Measurements from ENCODE around the gene C3AR1. TPM values are rescaled to one million over a fixed set of nuclear protein-coding genes. Genes with fewer than 3 reads are reported as not detected.

Gene C3AR1
- total RNA-seq, 4 donors from 2014 or later, result 7.1 to 16.8 (median 9.1) TPM

- no peak for DNase-seq (ENCODE audit: low spot score in 2 of 2)
- Histone ChIP-seq H3K4me1 (peaks cover 0 to 41% (median 26%) of the 10 kb centered on the region in 4 donors), H3K27me3 (no peaks in the 10 kb centered on the region), H3K9me3 (no peaks in the 10 kb centered on the region), H3K36me3 (peaks cover 0 to 63% (median 3%) of the 10 kb centered on the region in 3 donors), H3K4me3 (no peak overlapping the region), H3K27ac (no peak overlapping the region)
- 71 to 76% methylated on average over 1 of the region's 1 CpG for WGBS, 2 donors
- TF ChIP-seq CTCF (IDR thresholded peaks at IDR 0.05) (no peak), POLR2A (IDR thresholded peaks at IDR 0.05) (no peak), EP300 (IDR thresholded peaks at IDR 0.05) (no peak)
These were observed 25.4 kb downstream of the C3AR1 start for GRCh38 chr12:8040791-8041190.

GRCh38 chr12:8038659-8039114, 27.5 kb downstream of the C3AR1 start:
- no peak for TF ChIP-seq EP300 (IDR thresholded peaks at IDR 0.05)
- TF ChIP-seq POLR2A (IDR thresholded peaks at IDR 0.05), result no peak
- TF ChIP-seq CTCF (IDR thresholded peaks at IDR 0.05), result no peak
- H3K36me3 ChIP-seq, result peaks cover 0 to 42% (median 0%) of the 10 kb centered on the region in 3 donors
- DNase-seq (ENCODE audit: low spot score in 2 of 2), result no peak
- peaks cover 0 to 60% (median 46%) of the 10 kb centered on the region in 4 donors for H3K4me1 ChIP-seq
- H3K27me3 ChIP-seq, result no peaks in the 10 kb centered on the region
- H3K4me3 ChIP-seq, result peak overlapping the region in 1 of 4 donors; percentile 19
- WGBS, 2 donors, result 20 to 25% methylated on average over 6 to 13 of the region's 13 CpGs
- no peaks in the 10 kb centered on the region for H3K9me3 ChIP-seq
- H3K27ac ChIP-seq, result peak overlapping the region in 2 of 4 donors; percentile 33 to 63

- WGBS, 2 donors, result 58 to 59% methylated on average over 6 of the region's 6 CpGs
- H3K4me3 ChIP-seq, result no peak overlapping the region
- H3K27me3 ChIP-seq, result no peaks in the 10 kb centered on the region
- no peaks in the 10 kb centered on the region for H3K9me3 ChIP-seq
- peaks cover 0 to 36% (median 0%) of the 10 kb centered on the region in 3 donors for H3K36me3 ChIP-seq
- TF ChIP-seq EP300 (IDR thresholded peaks at IDR 0.05), result no peak
- TF ChIP-seq POLR2A (IDR thresholded peaks at IDR 0.05), result no peak
- no peak for TF ChIP-seq CTCF (IDR thresholded peaks at IDR 0.05)
- DNase-seq (ENCODE audit: low spot score in 2 of 2), result no peak
- peak overlapping the region in 2 of 4 donors; percentile 40 to 63 for H3K27ac ChIP-seq
- peaks cover 0 to 65% (median 47%) of the 10 kb centered on the region in 4 donors for H3K4me1 ChIP-seq
These were observed 28.2 kb downstream of the C3AR1 start for GRCh38 chr12:8037947-8038346.

GRCh38 chr12:8037046-8037663, 29.0 kb downstream of the C3AR1 start:
- WGBS, 2 donors, result 15 to 42% methylated on average over 6 of the region's 6 CpGs
- DNase-seq (ENCODE audit: low spot score in 2 of 2), result no peak
- Histone ChIP-seq H3K9me3 (no peaks in the 10 kb centered on the region), H3K27ac (peak overlapping the region in 1 of 4 donors; percentile 40), H3K4me3 (no peak overlapping the region), H3K36me3 (peaks cover 0 to 28% (median 0%) of the 10 kb centered on the region in 3 donors), H3K4me1 (peaks cover 0 to 65% (median 47%) of the 10 kb centered on the region in 4 donors), H3K27me3 (no peaks in the 10 kb centered on the region)
- no peak for TF ChIP-seq CTCF (IDR thresholded peaks at IDR 0.05)
- TF ChIP-seq POLR2A (IDR thresholded peaks at IDR 0.05), result no peak
- TF ChIP-seq EP300 (IDR thresholded peaks at IDR 0.05), result no peak

- TF ChIP-seq CTCF (IDR thresholded peaks at IDR 0.05) (no peak), POLR2A (IDR thresholded peaks at IDR 0.05) (no peak), EP300 (IDR thresholded peaks at IDR 0.05) (no peak)
- no peak overlapping the region for H3K4me3 ChIP-seq
- no peak for DNase-seq (ENCODE audit: low spot score in 2 of 2)
These were observed 29.8 kb downstream of the C3AR1 start for GRCh38 chr12:8036346-8036745.

More at GRCh38 chr12:8036346-8036745, 29.8 kb downstream of the C3AR1 start:
- Histone ChIP-seq H3K9me3 (no peaks in the 10 kb centered on the region), H3K36me3 (peaks cover 0 to 20% (median 0%) of the 10 kb centered on the region in 3 donors), H3K4me1 (peaks cover 0 to 72% (median 47%) of the 10 kb centered on the region in 4 donors), H3K27me3 (no peaks in the 10 kb centered on the region), H3K27ac (peak overlapping the region in 1 of 4 donors; percentile 21)
- WGBS, 2 donors, result 69% methylated on average over 8 of the region's 8 CpGs
